ENCODE measurements around the gene C9orf153. TPM values are rescaled to one million over a fixed set of nuclear protein-coding genes. Genes with fewer than 3 reads are reported as not detected.

Gene C9orf153
- total and polyA plus RNA-seq, 2 experiments from 2014 or later: 0.29 TPM; not detected in 1

- no peaks in the 10 kb centered on the region; the same call in 2 of the 3 replicates for H3K9me3 Mint-ChIP-seq
- no peak overlapping the region for H3K4me3 Mint-ChIP-seq
- H3K9me2 ChIP-seq (ENCODE audit: insufficient read depth): no peaks in the 10 kb centered on the region
- H4K20me1 ChIP-seq (replicated peaks; ENCODE audit: insufficient read depth): no peaks in the 10 kb centered on the region
- H3F3A ChIP-seq (replicated peaks; ENCODE audit: low read depth): 0 out of 2 replicates have a peak, but pooled peaks cover 3% of the 10 kb centered on the region
- DNase-seq (ENCODE audit: low spot score): peak; percentile 21
- peaks cover 4% of the 10 kb centered on the region for H3K79me2 ChIP-seq (replicated peaks; ENCODE audit: insufficient read depth)
- TF ChIP-seq NANOG (IDR thresholded peaks at IDR 0.05; ENCODE audit: borderline replicate concordance) (no peak), ZNF114 (CRISPR knock-in tag; IDR thresholded peaks at IDR 0.05) (no peak), CTCF (conservative IDR thresholded peaks at IDR 0.05; ENCODE audit: low read depth in 2 of 2) (0 out of 4 replicates have a peak, but pooled peaks of 1 of the 2 experiments have one; percentile 15), POLR2AphosphoS5 (IDR thresholded peaks at IDR 0.05; ENCODE audit: low read depth) (no peak)
- peak overlapping the region; percentile 17; the same call in 1 of the 2 replicates for H3K27ac ChIP-seq (ENCODE audit: low read depth)
- no peak overlapping the region for H3K4me2 ChIP-seq
- no peaks in the 10 kb centered on the region for H3K36me3 ChIP-seq (ENCODE audit: insufficient read depth)
- H3K4me3 ChIP-seq: no peak overlapping the region
- peak overlapping the region; percentile 96 for H3K27ac Mint-ChIP-seq
- no peak overlapping the region for H2AFZ ChIP-seq
- no peak for ATAC-seq
- peaks cover 16% of the 10 kb centered on the region for H3K27me3 Mint-ChIP-seq (ENCODE audit: insufficient read depth, low read depth, poor library complexity)
- H3K4me1 ChIP-seq (ENCODE audit: insufficient read depth): peaks cover 23% of the 10 kb centered on the region
- no peaks in the 10 kb centered on the region; the same call in 1 of the 3 replicates for H3K36me3 Mint-ChIP-seq (ENCODE audit: low read depth)
- H3K4me1 Mint-ChIP-seq: peaks cover 39% of the 10 kb centered on the region
- H3K27me3 ChIP-seq (ENCODE audit: insufficient read depth): no peaks in the 10 kb centered on the region
Measured at GRCh38 chr9:86286278-86286677, 26.8 kb upstream of the C9orf153 start.

GRCh38 chr9:86285261-86285660 lies 25.8 kb upstream of the C9orf153 start:
- Mint-ChIP-seq H3K36me3 (ENCODE audit: low read depth) (no peaks in the 10 kb centered on the region; the same call in 1 of the 3 replicates), H3K4me3 (no peak overlapping the region), H3K27me3 (ENCODE audit: insufficient read depth, low read depth, poor library complexity) (peaks cover 16% of the 10 kb centered on the region), H3K27ac (0 out of 2 replicates have a peak overlapping the region, but pooled peaks have one; percentile 96), H3K9me3 (no peaks in the 10 kb centered on the region; the same call in 2 of the 3 replicates), H3K4me1 (peaks cover 46% of the 10 kb centered on the region)
- ATAC-seq: no peak
- H3K4me2 ChIP-seq: no peak overlapping the region
- H3K4me3 ChIP-seq: no peak overlapping the region
- H3K4me1 ChIP-seq (ENCODE audit: insufficient read depth): peaks cover 23% of the 10 kb centered on the region
- no peak overlapping the region for H3K27ac ChIP-seq (ENCODE audit: low read depth)
- TF ChIP-seq POLR2AphosphoS5 (IDR thresholded peaks at IDR 0.05; ENCODE audit: low read depth): no peak
- TF ChIP-seq ZNF114 (CRISPR knock-in tag; IDR thresholded peaks at IDR 0.05): no peak
- no peak for TF ChIP-seq NANOG (IDR thresholded peaks at IDR 0.05; ENCODE audit: borderline replicate concordance)
- no peak for TF ChIP-seq ZNF331 (CRISPR knock-in tag; IDR thresholded peaks at IDR 0.05; ENCODE audit: low read depth)
- no peak for TF ChIP-seq REST (IDR thresholded peaks at IDR 0.05; ENCODE audit: unreplicated experiment)
- TF ChIP-seq JUNB (IDR thresholded peaks at IDR 0.05; ENCODE audit: unreplicated experiment): no peak
- no peak for TF ChIP-seq STAT1 (IDR thresholded peaks at IDR 0.05; ENCODE audit: unreplicated experiment)
- no peak for TF ChIP-seq EZH2phosphoT487 (IDR thresholded peaks at IDR 0.05; ENCODE audit: unreplicated experiment)
- no peak for TF ChIP-seq ETS1 (IDR thresholded peaks at IDR 0.05)
- no peak for TF ChIP-seq CREB1 (CRISPR knock-in tag; IDR thresholded peaks at IDR 0.05; ENCODE audit: low read depth)
- H3K27me3 ChIP-seq (ENCODE audit: insufficient read depth): no peaks in the 10 kb centered on the region
- DNase-seq (ENCODE audit: low spot score): no peak
- no peaks in the 10 kb centered on the region for H4K20me1 ChIP-seq (replicated peaks; ENCODE audit: insufficient read depth)
- H3F3A ChIP-seq (replicated peaks; ENCODE audit: low read depth): 0 out of 2 replicates have a peak, but pooled peaks cover 3% of the 10 kb centered on the region
- peaks cover 14% of the 10 kb centered on the region for H3K79me2 ChIP-seq (replicated peaks; ENCODE audit: insufficient read depth)
- H3K9me2 ChIP-seq (ENCODE audit: insufficient read depth): no peaks in the 10 kb centered on the region
- no peaks in the 10 kb centered on the region for H3K36me3 ChIP-seq (ENCODE audit: insufficient read depth)
- no peak overlapping the region for H2AFZ ChIP-seq

All from GM23338 (cell line).